ENCODE results near the gene ARAP1. TPM values are rescaled to one million over a fixed set of nuclear protein-coding genes. Genes with fewer than 3 reads are reported as not detected.

The ARAP1 gene
- total and polyA plus RNA-seq, 2 donors (not counting 3 experiments of a cell fraction or from before 2014, with no cell fraction given) = 36.8 to 66.2 TPM

GRCh38 chr11:72751116-72752087, 806 bp downstream of the ARAP1 start:
- no TSS peak for BruUV-seq (replicated peaks)
- Histone ChIP-seq H3K4me3 (replicated peaks in 1 of 3; ENCODE audit: insufficient read depth in 1 of 3, low read depth in 1 of 3, low read length in 3 of 3) (peak overlapping the region; percentile 59 to 77 (median 62)), H3K36me3 (ENCODE audit: control insufficient read depth in 2 of 2, extremely low read depth in 1 of 2, insufficient read depth in 2 of 2, low read length in 2 of 2) (no peaks in the 10 kb centered on the region), H3K4me2 (ENCODE audit: insufficient read depth, low read length) (peak overlapping the region; percentile 87), H3K4me1 (ENCODE audit: control insufficient read depth, extremely low read depth, insufficient read depth, low read length) (peaks cover 12% of the 10 kb centered on the region), H3K9me1 (replicated peaks; ENCODE audit: control insufficient read depth, extremely low read depth, insufficient read depth, low read length) (no peaks in the 10 kb centered on the region), H3K9ac (replicated peaks; ENCODE audit: extremely low read depth, insufficient read depth, low read length) (peak overlapping the region; percentile 34), H3K27ac (ENCODE audit: insufficient read depth, low read depth, low read length) (no peak overlapping the region), H3K27me3 (ENCODE audit: control insufficient read depth in 2 of 2, insufficient read depth in 2 of 2, low read length in 2 of 2) (no peaks in the 10 kb centered on the region), H3K9me3 (replicated peaks; ENCODE audit: control insufficient read depth, insufficient read depth, low read length) (no peaks in the 10 kb centered on the region), H2AFZ (ENCODE audit: low read depth, low read length) (peak overlapping the region; percentile 84), H3K79me2 (ENCODE audit: control insufficient read depth, insufficient read depth, low read length) (peaks cover 8% of the 10 kb centered on the region), H4K20me1 (replicated peaks; ENCODE audit: control insufficient read depth, extremely low read depth, insufficient read depth, low read length) (no peaks in the 10 kb centered on the region)
- dilution Hi-C loops (cut with MboI; ENCODE audit: extremely low pct_ligation_motif_present, low sequenced_read_pairs) = no loop called here
- intact Hi-C loops (cut with micrococcal nuclease) = loop anchor here (1.0 kb wide), 1 partner anchor 42 kb away; no protein-coding TSS in a partner anchor
- FAIRE-seq (no peak), DNase-seq (ENCODE audit: low read depth, low spot score) (no peak)
- TF ChIP-seq MAX (IDR thresholded peaks at IDR 0.05; ENCODE audit: insufficient read depth, insufficient read length) (no peak), POLR2AphosphoS5 (IDR thresholded peaks at IDR 0.05; ENCODE audit: insufficient read depth, low read depth, low read length) (no peak), MYC (IDR thresholded peaks at IDR 0.05; ENCODE audit: low read depth, low read length) (no peak), CTCF (IDR thresholded peaks at IDR 0.05; ENCODE audit: extremely low read depth in 1 of 2, insufficient read depth in 1 of 2, low read depth in 1 of 2, low read length in 2 of 2) (no peak), GATA2 (IDR thresholded peaks at IDR 0.05; ENCODE audit: insufficient read depth, insufficient read length, low read depth, low read length) (no peak), POLR2A (IDR thresholded peaks at IDR 0.05; ENCODE audit: low read depth, low read length) (no peak), FOS (IDR thresholded peaks at IDR 0.05; ENCODE audit: borderline replicate concordance, insufficient read depth, low read length) (no peak), EZH2 (IDR thresholded peaks at IDR 0.05; ENCODE audit: borderline replicate concordance, low read depth, low read length, severe bottlenecking) (no peak), JUN (IDR thresholded peaks at IDR 0.05; ENCODE audit: borderline replicate concordance, insufficient read depth, insufficient read length, low read depth) (no peak)
- CTCF ChIA-PET = interaction anchor here (1.6 kb wide), 1 partner anchor 42 kb away, joined by 5 read pairs; the partner anchor contains the start of gene STARD10
- POLR2A ChIA-PET = no interaction called here
